ENCODE measurements around the gene SLC2A9.
"Not testable (repeated sequence)": the region's sequence is repeated elsewhere in the genome, so short reads cannot be mapped to it uniquely, and the experiment has no call there.

The SLC2A9 gene

GRCh38 chr4:9808077-9808476, 213.2 kb downstream of the SLC2A9 start:
- no peak for DNase-seq

- DNase-seq, result no peak
Observed at GRCh38 chr4:9804918-9805317, 216.4 kb downstream of the SLC2A9 start.

- DNase-seq, result no peak
Observed at GRCh38 chr4:9800848-9801247, 220.4 kb downstream of the SLC2A9 start.

GRCh38 chr4:9796641-9797040, 224.7 kb downstream of the SLC2A9 start:
- DNase-seq, result not testable (repeated sequence)

- no peak for DNase-seq
Observed at GRCh38 chr4:9792381-9792780, 228.9 kb downstream of the SLC2A9 start.

GRCh38 chr4:9785891-9786290, 235.4 kb downstream of the SLC2A9 start:
- DNase-seq, result not testable (repeated sequence)

GRCh38 chr4:9782136-9782436, 239.2 kb downstream of the SLC2A9 start:
- no peak for DNase-seq

GRCh38 chr4:9781343-9782135, 239.8 kb downstream of the SLC2A9 start, which contains the start of gene DRD5:
Gene DRD5, plus strand, starts transcription at chr4:9781634. Its CDS starts 396 bp downstream, at chr4:9782030.
- no peak for DNase-seq
